Tibial nerve (tissue), 4 donors: ENCODE results near the gene RBM38. TPM values are rescaled to one million over a fixed set of nuclear protein-coding genes. Genes with fewer than 3 reads are reported as not detected.
A peak's percentile ranks its signal among the peaks of the same experiment; 100 is the strongest.

ENCODE experiments used
- DNase-seq, 2 donors: peaks; one replicate each; pipeline ENCODE4 v3.0.0-alpha.2; 2019; ENCODE audit warnings: low spot score in 2 of 2
- H3K27ac ChIP-seq, 4 donors: fragments of 200-600 bp; sonication (generic) in 3 of 4; one replicate each; pipeline ENCODE4 v1.5.1; 2017 to 2019; ENCODE audit warnings: mild to moderate bottlenecking in 1 of 4
- H3K27me3 ChIP-seq, 2 donors: fragments of 200-600 bp; sonication (generic) in 1 of 2; one replicate each; pipeline versions ENCODE4 v1.5.1 to v1.6.0; 2017 to 2019
- H3K36me3 ChIP-seq, 3 donors: fragments of 200-600 bp; sonication (generic); one replicate each; pipeline ENCODE4 v1.5.1; 2018 to 2019
- H3K4me1 ChIP-seq, 4 donors: fragments of 200-600 bp; sonication (generic) in 3 of 4; one replicate each; pipeline ENCODE4 v1.5.1; 2017 to 2019
- H3K4me3 ChIP-seq, 4 donors: fragments of 200-600 bp; sonication (generic) in 3 of 4; one replicate each; pipeline ENCODE4 v1.5.1; 2017 to 2019; ENCODE audit warnings: mild to moderate bottlenecking in 1 of 4, moderate library complexity in 1 of 4
- H3K9me3 ChIP-seq, 4 donors: fragments of 200-600 bp; sonication (generic) in 3 of 4; one replicate each; pipeline ENCODE4 v1.5.1; 2017 to 2019
- CTCF ChIP-seq, 5 experiments: fragments of 200-600 bp in 3 of 5; fragments of 450-650 bp in 2 of 5; sonication (generic) in 3 of 5; IDR thresholded peaks; one replicate each; pipeline ENCODE4 v1.5.1; 2016 to 2019; ENCODE audit warnings: antibody characterized with exemption in 5 of 5, mild to moderate bottlenecking in 3 of 5, moderate library complexity in 2 of 5
- EP300 ChIP-seq, 2 donors: sonication (generic); formaldehyde crosslinking; IDR thresholded peaks; one replicate each; pipeline ENCODE4 v1.6.1; 2017; ENCODE audit warnings: antibody characterized with exemption in 2 of 2, mild to moderate bottlenecking in 1 of 2
- POLR2A ChIP-seq, 2 donors: fragments of 450-650 bp; IDR thresholded peaks; one replicate each; pipeline ENCODE4 v1.6.1; 2017; ENCODE audit warnings: antibody characterized with exemption in 2 of 2, mild to moderate bottlenecking in 2 of 2, moderate library complexity in 2 of 2
- WGBS, 2 donors: methylation state at CpG; one replicate each; pipeline ENCODE4 v1.1.5; 2018; 5-methylcytosine and 5-hydroxymethylcytosine counted together
- total RNA-seq, 4 donors: library from RNA; depleted of rRNA; stranded (reverse); fragments of >200 nt; gene quantifications; one replicate each; pipeline ENCODE4 v1.1.0, GENCODE V29; 2016

Gene RBM38
- total RNA-seq, 4 donors from 2014 or later = 4.8 to 14.4 (median 5.8) TPM

GRCh38 chr20:57439432-57439831 is 48.2 kb downstream of the RBM38 start:
- no peak for DNase-seq
- Histone ChIP-seq H3K27me3 (no peaks in the 10 kb centered on the region), H3K4me3 (no peak overlapping the region), H3K27ac (peak overlapping the region in 2 of 4 donors; percentile 85 to 90), H3K9me3 (peaks cover 0 to 10% (median 0%) of the 10 kb centered on the region in 4 donors), H3K4me1 (peaks cover 0 to 25% (median 13%) of the 10 kb centered on the region in 4 donors), H3K36me3 (no peaks in the 10 kb centered on the region)
- WGBS, 2 donors = 33 to 61% methylated on average over 3 to 6 of the region's 6 CpGs
- TF ChIP-seq CTCF (IDR thresholded peaks at IDR 0.05) (no peak), EP300 (IDR thresholded peaks at IDR 0.05) (no peak), POLR2A (IDR thresholded peaks at IDR 0.05) (no peak)

- no peak for TF ChIP-seq CTCF (IDR thresholded peaks at IDR 0.05)
- no peak for TF ChIP-seq POLR2A (IDR thresholded peaks at IDR 0.05)
- TF ChIP-seq EP300 (IDR thresholded peaks at IDR 0.05) = no peak
- no peak overlapping the region for H3K4me3 ChIP-seq
- no peaks in the 10 kb centered on the region for H3K27me3 ChIP-seq
- H3K36me3 ChIP-seq = no peaks in the 10 kb centered on the region
- 93 to 94% methylated on average over 7 of the region's 7 CpGs for WGBS, 2 donors
- H3K9me3 ChIP-seq = peaks cover 0 to 10% (median 0%) of the 10 kb centered on the region in 4 donors
- no peak for DNase-seq
- peaks cover 0 to 25% (median 13%) of the 10 kb centered on the region in 4 donors for H3K4me1 ChIP-seq
- H3K27ac ChIP-seq = peak overlapping the region; percentile 71 to 90 (median 78)
Observed at GRCh38 chr20:57439993-57440392, 48.8 kb downstream of the RBM38 start.

- no peak overlapping the region for H3K4me3 ChIP-seq
- peak; percentile 22 to 40 for DNase-seq
- TF ChIP-seq POLR2A (IDR thresholded peaks at IDR 0.05) = no peak
- peak; percentile 12 to 53 for TF ChIP-seq EP300 (IDR thresholded peaks at IDR 0.05)
- no peak for TF ChIP-seq CTCF (IDR thresholded peaks at IDR 0.05)
- whole genome bisulfite sequencing, 2 donors = 15 to 31% methylated on average over 16 to 25 of the region's 33 CpGs
- peak overlapping the region; percentile 71 to 90 (median 78) for H3K27ac ChIP-seq
- no peaks in the 10 kb centered on the region for H3K27me3 ChIP-seq
- peaks cover 0 to 15% (median 0%) of the 10 kb centered on the region in 4 donors for H3K9me3 ChIP-seq
- H3K4me1 ChIP-seq = peaks cover 0 to 19% (median 13%) of the 10 kb centered on the region in 4 donors
- H3K36me3 ChIP-seq = no peaks in the 10 kb centered on the region
Observed at GRCh38 chr20:57440678-57441509, 49.7 kb downstream of the RBM38 start.

GRCh38 chr20:57441510-57442154 is 50.4 kb downstream of the RBM38 start:
- Histone ChIP-seq H3K27ac (peak overlapping the region; percentile 71 to 90 (median 78)), H3K9me3 (peaks cover 0 to 19% (median 0%) of the 10 kb centered on the region in 4 donors), H3K4me1 (peaks cover 0 to 19% (median 13%) of the 10 kb centered on the region in 4 donors), H3K27me3 (no peaks in the 10 kb centered on the region), H3K4me3 (no peak overlapping the region), H3K36me3 (no peaks in the 10 kb centered on the region)
- 77 to 79% methylated on average over 15 to 16 of the region's 16 CpGs for WGBS, 2 donors
- TF ChIP-seq CTCF (IDR thresholded peaks at IDR 0.05) (no peak), EP300 (IDR thresholded peaks at IDR 0.05) (no peak), POLR2A (IDR thresholded peaks at IDR 0.05) (no peak)
- DNase-seq = no peak
